Endothelial cell of umbilical vein (primary cell): ENCODE data around the gene NOXA1. TPM values are rescaled to one million over a fixed set of nuclear protein-coding genes. Genes with fewer than 3 reads are reported as not detected.

Experiments used
- BruUV-seq: library from RNA; stranded (reverse); fragments of 400-500 nt; replicated peaks from 2 replicates; lab custom pipeline; 2021; lab: Mats Ljungman, UMichigan
- CTCF ChIA-PET: fragments of 300-600, 350-600 bp; sonication (Branson Sonifier 250); formaldehyde crosslinking; loops from one replicate; lab custom pipeline; 2021; ENCODE audit warnings: antibody characterized with exemption, inconsistent platforms; lab: Charles Lee
- POLR2A ChIA-PET: fragments of 300-600, 350-600 bp; sonication (Branson Sonifier 250); formaldehyde crosslinking; loops from one replicate; lab custom pipeline; 2021; ENCODE audit warnings: antibody characterized with exemption, inconsistent platforms; lab: Charles Lee
- DNase-seq: peaks from one replicate; pipeline ENCODE4 v3.0.0-alpha.2; 2011; ENCODE audit warnings: low read depth, low spot score
- FAIRE-seq: peaks from 2 replicates; lab custom pipeline; 2011; peaks lifted over from hg19 to GRCh38; lab: Jason Lieb, UNC
- H2AFZ ChIP-seq: 2 replicates; pipeline ENCODE4 v1.6.0; 2012; ENCODE audit warnings: low read depth, low read length, control low read depth, inconsistent platforms
- H3K27ac ChIP-seq: 2 replicates; pipeline ENCODE4 v1.5.1; 2011; ENCODE audit warnings: low read depth, mild to moderate bottlenecking, control low read depth, low read length, moderate library complexity; ENCODE audit not compliant: insufficient read depth
- H3K27me3 ChIP-seq, 2 experiments: 2 replicates each; pipeline versions ENCODE4 v1.6.0 to v1.6.1; 2011; ENCODE audit warnings: low read length in 2 of 2, mixed read lengths in 1 of 2; ENCODE audit not compliant: control insufficient read depth in 2 of 2, insufficient read depth in 2 of 2
- H3K36me3 ChIP-seq, 2 experiments: 2 replicates in 1 of 2; 3 replicates in 1 of 2; pipeline ENCODE4 v1.5.1; 2011; ENCODE audit warnings: low read length in 2 of 2, mild to moderate bottlenecking in 1 of 2, moderate library complexity in 1 of 2; ENCODE audit not compliant: control insufficient read depth in 2 of 2, insufficient read depth in 2 of 2; ENCODE audit errors: extremely low read depth in 1 of 2
- H3K4me1 ChIP-seq: 3 replicates; pipeline ENCODE4 v1.5.1; 2011; ENCODE audit warnings: mild to moderate bottlenecking, low read length; ENCODE audit not compliant: control insufficient read depth, insufficient read depth; ENCODE audit errors: extremely low read depth
- H3K4me2 ChIP-seq: 2 replicates; pipeline ENCODE4 v1.6.1; 2011; ENCODE audit warnings: low read length, control low read depth, mixed read lengths; ENCODE audit not compliant: insufficient read depth
- H3K4me3 ChIP-seq, 3 experiments: fragments of 200-600 bp in 1 of 3; sonication (generic), shearing (Covaris generic) in 1 of 3; replicated peaks in 1 of 3; 2 replicates each; pipeline ENCODE4 v1.5.1; 2011 to 2016; ENCODE audit warnings: control low read depth in 3 of 3, low read length in 3 of 3, mild to moderate bottlenecking in 2 of 3, inconsistent platforms in 1 of 3, low read depth in 1 of 3, moderate library complexity in 1 of 3; ENCODE audit not compliant: insufficient read depth in 1 of 3
- H3K79me2 ChIP-seq: 2 replicates; pipeline ENCODE4 v1.6.0; 2012; ENCODE audit warnings: low read length, inconsistent platforms; ENCODE audit not compliant: control insufficient read depth, insufficient read depth
- H3K9ac ChIP-seq: replicated peaks from 2 replicates; pipeline ENCODE3; 2011; ENCODE audit warnings: low read length, control low read depth; ENCODE audit not compliant: insufficient read depth; ENCODE audit errors: extremely low read depth
- H3K9me1 ChIP-seq: replicated peaks from 3 replicates; pipeline ENCODE4 v1.6.0; 2011; ENCODE audit warnings: mild to moderate bottlenecking, low read length; ENCODE audit not compliant: control insufficient read depth, insufficient read depth; ENCODE audit errors: extremely low read depth
- H3K9me3 ChIP-seq: replicated peaks from 2 replicates; pipeline ENCODE4 v1.5.1; 2012; ENCODE audit warnings: low read length, inconsistent platforms; ENCODE audit not compliant: control insufficient read depth, insufficient read depth
- H4K20me1 ChIP-seq: replicated peaks from 2 replicates; pipeline ENCODE3; 2011; ENCODE audit warnings: mild to moderate bottlenecking, low read length; ENCODE audit not compliant: control insufficient read depth, insufficient read depth; ENCODE audit errors: extremely low read depth
- CTCF ChIP-seq, 2 donors: IDR thresholded peaks; 1 replicate in 1 of 2; 2 replicates in 1 of 2; pipeline ENCODE4 v1.5.1; 2011; ENCODE audit warnings: low read length in 2 of 2, mild to moderate bottlenecking in 2 of 2, moderate library complexity in 2 of 2, control low read depth in 1 of 2, inconsistent platforms in 1 of 2, low read depth in 1 of 2; ENCODE audit not compliant: insufficient read depth in 1 of 2; ENCODE audit errors: extremely low read depth in 1 of 2
- EZH2 ChIP-seq: IDR thresholded peaks from 2 replicates; pipeline ENCODE4 v1.6.1; 2012; ENCODE audit warnings: borderline replicate concordance, low read depth, mild to moderate bottlenecking, moderate library complexity, low read length, inconsistent platforms; ENCODE audit not compliant: severe bottlenecking
- FOS ChIP-seq: IDR thresholded peaks from 2 replicates; pipeline ENCODE4 v1.6.1; 2011; ENCODE audit warnings: mild to moderate bottlenecking, low read length, moderate library complexity, borderline replicate concordance; ENCODE audit not compliant: insufficient read depth
- GATA2 ChIP-seq: IDR thresholded peaks from 2 replicates; pipeline ENCODE4 v1.7.0; 2011; ENCODE audit warnings: low read depth, mild to moderate bottlenecking, moderate library complexity, mixed read lengths, low read length; ENCODE audit not compliant: insufficient read length, insufficient read depth
- JUN ChIP-seq: IDR thresholded peaks from 2 replicates; pipeline ENCODE4 v1.6.1; 2011; ENCODE audit warnings: borderline replicate concordance, low read depth; ENCODE audit not compliant: insufficient read length, insufficient read depth
- MAX ChIP-seq: IDR thresholded peaks from 2 replicates; pipeline ENCODE4 v1.6.1; 2011; ENCODE audit not compliant: insufficient read depth, insufficient read length
- MYC ChIP-seq: IDR thresholded peaks from one replicate; pipeline ENCODE4 v1.6.1; 2011; ENCODE audit warnings: mild to moderate bottlenecking, low read depth, low read length
- POLR2A ChIP-seq: IDR thresholded peaks from 2 replicates; pipeline ENCODE4 v1.6.1; 2012; ENCODE audit warnings: low read depth, mild to moderate bottlenecking, control low read depth, low read length
- POLR2AphosphoS5 ChIP-seq: IDR thresholded peaks from 2 replicates; pipeline ENCODE4 v1.6.1; 2012; ENCODE audit warnings: low read depth, mild to moderate bottlenecking, control low read depth, low read length, moderate library complexity; ENCODE audit not compliant: insufficient read depth
- dilution Hi-C: fragments of 300-500 bp; cut with MboI; formaldehyde crosslinking; loops from one replicate; pipeline ENCODE4 v1.15.0; 2019; ENCODE audit warnings: low sequenced_read_pairs; ENCODE audit not compliant: extremely low pct_ligation_motif_present
- intact Hi-C: fragments of 100-400 bp; cut with micrococcal nuclease; formaldehyde crosslinking; loops from one replicate; pipeline ENCODE4 v1.10.0; 2022
- polyA plus RNA-seq, 4 experiments: library from polyadenylated mRNA; depleted of rRNA in 3 of 4; stranded (reverse) in 3 of 4; unstranded in 1 of 4; fragments of >200 nt; gene quantifications; 2 replicates each; pipeline versions ENCODE4 v1.2.1 to v1.2.3, GENCODE V29; 2011 to 2012; ENCODE audit warnings: missing spikeins in 1 of 4
- total RNA-seq: library from RNA; stranded (reverse); gene quantifications from 2 replicates; pipeline ENCODE4 v1.2.3, GENCODE V29; 2021

Gene NOXA1
- total and polyA plus RNA-seq, 2 donors (not counting 3 experiments of a cell fraction or from before 2014, with no cell fraction given): 0.40 to 0.91 TPM

- no peaks in the 10 kb centered on the region for H3K79me2 ChIP-seq
- no TSS peak for BruUV-seq
- H4K20me1 ChIP-seq: no peaks in the 10 kb centered on the region
- ChIA-PET POLR2A (no interaction called here), CTCF (interaction anchor here (1.1 to 3.8 kb wide), 6 partner anchors 8 to 155 kb away, joined by 3 to 31 read pairs (median 8); partner anchors contain the start of genes EXD3, NOXA1 and NRARP)
- no peak overlapping the region for H3K4me3 ChIP-seq
- intact Hi-C loops: no loop called here
- FAIRE-seq: no peak
- no peaks in the 10 kb centered on the region for H3K36me3 ChIP-seq
- no peak for TF ChIP-seq JUN
- TF ChIP-seq POLR2AphosphoS5: no peak
- TF ChIP-seq MYC: no peak
- no peak for TF ChIP-seq POLR2A
- no peak for TF ChIP-seq FOS
- H3K4me1 ChIP-seq: no peaks in the 10 kb centered on the region
- no peak overlapping the region for H3K27ac ChIP-seq
- no peak overlapping the region for H3K9ac ChIP-seq
- H3K9me1 ChIP-seq: no peaks in the 10 kb centered on the region
- H3K9me3 ChIP-seq: no peaks in the 10 kb centered on the region
- H3K27me3 ChIP-seq: no peaks in the 10 kb centered on the region
- no peak overlapping the region for H2AFZ ChIP-seq
- dilution Hi-C loops: no loop called here
- no peak overlapping the region for H3K4me2 ChIP-seq
- DNase-seq: no peak
Observed at GRCh38 chr9:137441935-137442321, 18.7 kb downstream of the NOXA1 start.

DNA sequence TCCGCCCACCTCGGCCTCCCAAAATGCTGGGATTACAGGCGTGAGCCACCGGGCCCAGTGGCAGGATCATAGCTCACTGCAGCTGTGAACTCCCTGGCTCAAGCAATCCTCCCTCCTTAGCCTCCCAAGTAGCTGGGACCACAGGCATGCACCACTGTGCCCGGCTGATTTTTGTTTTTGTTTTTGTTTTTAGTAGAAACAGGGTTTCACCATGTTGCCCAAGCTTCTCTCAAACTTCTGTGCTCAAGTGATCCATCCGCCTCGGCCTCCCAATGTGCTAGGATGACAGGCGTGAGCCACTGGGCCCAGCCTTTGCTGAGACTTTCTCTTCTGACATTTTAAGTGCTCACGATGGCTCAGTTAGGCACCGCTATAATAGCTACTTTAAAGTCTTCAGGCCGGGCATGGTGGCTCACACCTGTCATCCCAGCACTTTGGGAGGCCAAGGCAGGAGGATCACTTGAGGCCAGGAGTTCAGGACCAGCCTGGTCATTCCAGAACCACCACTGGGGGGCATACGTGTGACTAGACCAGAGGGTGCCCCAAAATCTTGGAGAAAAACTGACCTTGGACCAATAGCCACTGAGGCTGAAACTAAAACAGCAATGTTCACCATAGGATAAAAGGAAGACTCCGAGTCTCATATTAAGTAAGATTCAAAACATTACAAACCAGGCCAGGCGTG, 21.1 kb downstream of the NOXA1 start:
- TF ChIP-seq JUN (no peak), CTCF (IDR thresholded peaks at IDR 0.05; ENCODE audit: extremely low read depth in 1 of 2, insufficient read depth in 1 of 2, low read depth in 1 of 2, low read length in 2 of 2) (no peak), EZH2 (no peak), MYC (no peak), MAX (no peak), POLR2A (no peak), FOS (no peak), GATA2 (no peak), POLR2AphosphoS5 (no peak)
- POLR2A ChIA-PET: no interaction called here

More for the DNA sequence above, 21.1 kb downstream of the NOXA1 start:
- Histone ChIP-seq H3K4me1 (no peaks in the 10 kb centered on the region), H3K36me3 (peaks cover 3 to 8% of the 10 kb centered on the region in 2 experiments), H4K20me1 (no peaks in the 10 kb centered on the region), H3K9me1 (no peaks in the 10 kb centered on the region), H3K27ac (no peak overlapping the region), H3K4me2 (no peak overlapping the region), H2AFZ (no peak overlapping the region), H3K79me2 (no peaks in the 10 kb centered on the region), H3K9me3 (no peaks in the 10 kb centered on the region), H3K4me3 (no peak overlapping the region), H3K9ac (no peak overlapping the region), H3K27me3 (no peaks in the 10 kb centered on the region)
- dilution Hi-C loops: no loop called here
- FAIRE-seq: no peak
- BruUV-seq: no TSS peak
- no peak for DNase-seq
- CTCF ChIA-PET: interaction anchor here (0.5 to 3.8 kb wide), 9 partner anchors 10 to 208 kb away, joined by 3 to 31 read pairs (median 4); partner anchors contain the start of genes EXD3, NOXA1 and NRARP
- intact Hi-C loops: no loop called here
